ENCODE measurements around the gene COL28A1. TPM values are rescaled to one million over a fixed set of nuclear protein-coding genes. Genes with fewer than 3 reads are reported as not detected.

COL28A1 gene
- total and polyA plus RNA-seq, 4 donors = 1.3 to 10.2 (median 3.2) TPM

DNA sequence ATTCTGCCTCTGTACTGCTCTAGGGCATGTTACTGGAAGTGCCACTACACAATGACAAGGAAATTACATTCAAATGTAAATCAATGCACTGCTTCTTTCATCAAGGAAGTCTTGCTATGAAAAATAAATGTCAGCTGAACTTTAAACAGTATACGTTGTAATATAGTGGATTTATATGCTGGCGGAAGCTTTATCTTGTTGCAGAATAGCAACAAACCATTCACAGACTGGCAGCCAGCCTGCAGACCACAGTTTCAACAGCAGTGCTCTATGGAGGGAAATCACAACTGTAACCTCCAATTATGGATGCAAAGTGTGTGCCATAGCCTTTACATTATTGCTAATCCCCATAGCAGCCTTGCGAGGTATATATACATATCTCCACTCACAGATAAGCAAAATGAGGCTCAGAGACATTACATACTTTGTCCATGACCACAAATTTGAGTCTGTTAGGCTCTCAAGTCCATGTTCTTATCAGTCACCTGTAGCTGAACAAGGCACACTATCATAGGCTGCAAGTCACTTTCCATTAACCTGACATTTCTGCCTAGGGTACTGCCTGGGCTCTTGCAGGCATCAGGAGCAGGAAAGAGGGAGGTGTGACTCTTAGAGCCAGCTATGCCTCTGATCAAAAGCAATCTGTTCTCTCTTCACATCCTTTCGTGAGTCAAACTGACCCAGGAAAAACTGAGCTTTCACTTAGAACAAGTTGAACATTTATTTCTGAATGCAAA is 22.6 kb downstream of the COL28A1 start:
- Histone ChIP-seq H3K4me3 (no peak overlapping the region), H3K9me3 (ENCODE audit: control insufficient read depth in 4 of 4, insufficient read depth in 3 of 4, low read length in 3 of 4) (peaks cover 0 to 1% (median 0%) of the 10 kb centered on the region in 4 donors), H3K4me1 (ENCODE audit: control insufficient read depth in 5 of 5, insufficient read depth in 5 of 5, low read length in 5 of 5) (no peaks in the 10 kb centered on the region), H3K36me3 (ENCODE audit: control insufficient read depth in 4 of 4, insufficient read depth in 4 of 4, low read length in 4 of 4) (no peaks in the 10 kb centered on the region), H3K9ac (ENCODE audit: insufficient read depth in 1 of 2, low read length in 2 of 2) (no peak overlapping the region), H3K27ac (ENCODE audit: low read depth in 1 of 2, low read length in 1 of 2) (no peak overlapping the region), H3K27me3 (ENCODE audit: control insufficient read depth in 3 of 3, insufficient read depth in 3 of 3, low read length in 2 of 3) (no peaks in the 10 kb centered on the region)
- TF ChIP-seq, protein P1, sequence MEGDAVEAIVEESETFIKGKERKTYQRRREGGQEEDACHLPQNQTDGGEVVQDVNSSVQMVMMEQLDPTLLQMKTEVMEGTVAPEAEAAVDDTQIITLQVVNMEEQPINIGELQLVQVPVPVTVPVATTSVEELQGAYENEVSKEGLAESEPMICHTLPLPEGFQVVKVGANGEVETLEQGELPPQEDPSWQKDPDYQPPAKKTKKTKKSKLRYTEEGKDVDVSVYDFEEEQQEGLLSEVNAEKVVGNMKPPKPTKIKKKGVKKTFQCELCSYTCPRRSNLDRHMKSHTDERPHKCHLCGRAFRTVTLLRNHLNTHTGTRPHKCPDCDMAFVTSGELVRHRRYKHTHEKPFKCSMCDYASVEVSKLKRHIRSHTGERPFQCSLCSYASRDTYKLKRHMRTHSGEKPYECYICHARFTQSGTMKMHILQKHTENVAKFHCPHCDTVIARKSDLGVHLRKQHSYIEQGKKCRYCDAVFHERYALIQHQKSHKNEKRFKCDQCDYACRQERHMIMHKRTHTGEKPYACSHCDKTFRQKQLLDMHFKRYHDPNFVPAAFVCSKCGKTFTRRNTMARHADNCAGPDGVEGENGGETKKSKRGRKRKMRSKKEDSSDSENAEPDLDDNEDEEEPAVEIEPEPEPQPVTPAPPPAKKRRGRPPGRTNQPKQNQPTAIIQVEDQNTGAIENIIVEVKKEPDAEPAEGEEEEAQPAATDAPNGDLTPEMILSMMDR (IDR thresholded peaks at IDR 0.05; ENCODE audit: control extremely low read depth, extremely low read depth) = no peak
- 63 to 75% methylated on average over 4 of the region's 4 CpGs for WGBS, 2 donors
- DNase-seq (peak; percentile 29 to 75 (median 57)), ATAC-seq (ENCODE audit: insufficient read depth, low FRiP score) (no peak)

DNA sequence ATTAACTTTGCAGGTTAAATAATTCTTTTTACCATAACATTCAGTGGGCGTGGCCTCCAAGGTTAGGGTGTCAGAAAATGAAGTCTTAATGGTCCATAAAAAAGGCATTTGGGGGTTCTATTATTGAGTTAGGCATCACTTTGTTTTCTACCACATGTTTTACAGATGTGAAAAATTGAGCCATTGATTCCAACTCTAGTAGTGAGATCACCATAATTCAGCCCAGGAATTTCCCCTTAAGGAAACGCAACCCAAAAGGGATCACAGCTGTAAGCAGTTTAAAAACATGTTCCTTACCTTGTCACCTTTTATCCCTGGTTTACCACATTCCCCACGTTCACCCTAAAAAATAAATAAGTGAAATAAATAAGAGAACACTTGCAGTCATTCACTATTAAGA is 24.9 kb downstream of the COL28A1 start:
- TF ChIP-seq, protein P1 (IDR thresholded peaks at IDR 0.05; ENCODE audit: control extremely low read depth, extremely low read depth) = no peak
- WGBS, 2 donors = 81 to 91% methylated on average over 3 of the region's 3 CpGs
- H3K9ac ChIP-seq (ENCODE audit: insufficient read depth in 1 of 2, low read length in 2 of 2) = no peak overlapping the region
- H3K4me3 ChIP-seq = no peak overlapping the region
- no peak for DNase-seq
- no peak for ATAC-seq (ENCODE audit: insufficient read depth, low FRiP score)
- H3K27ac ChIP-seq (ENCODE audit: low read depth in 1 of 2, low read length in 1 of 2) = no peak overlapping the region
- H3K4me1 ChIP-seq (ENCODE audit: control insufficient read depth in 5 of 5, insufficient read depth in 5 of 5, low read length in 5 of 5) = no peaks in the 10 kb centered on the region
- no peaks in the 10 kb centered on the region for H3K36me3 ChIP-seq (ENCODE audit: control insufficient read depth in 4 of 4, insufficient read depth in 4 of 4, low read length in 4 of 4)
- H3K9me3 ChIP-seq (ENCODE audit: control insufficient read depth in 4 of 4, insufficient read depth in 3 of 4, low read length in 3 of 4) = peaks cover 0 to 1% (median 0%) of the 10 kb centered on the region in 4 donors
- no peaks in the 10 kb centered on the region for H3K27me3 ChIP-seq (ENCODE audit: control insufficient read depth in 3 of 3, insufficient read depth in 3 of 3, low read length in 2 of 3)

DNA sequence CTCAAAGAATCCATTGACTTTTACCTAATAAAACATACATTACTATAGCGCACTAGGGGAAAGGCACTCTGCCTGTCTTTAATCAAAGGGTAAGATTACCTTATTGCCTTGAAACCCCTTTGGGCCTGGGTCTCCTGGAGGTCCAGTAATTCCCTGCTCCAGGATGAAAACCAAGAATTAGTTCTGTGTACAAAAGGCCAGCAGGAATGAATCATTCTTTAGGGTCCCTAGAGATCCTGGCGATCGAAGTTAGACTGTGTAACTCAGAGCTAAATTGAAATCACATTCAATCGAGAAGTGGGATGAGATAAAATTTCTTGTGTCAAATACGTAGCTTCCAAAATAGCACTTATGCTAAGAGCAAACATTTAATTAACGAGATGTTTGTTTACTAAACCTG is 29.8 kb downstream of the COL28A1 start:
- no peak overlapping the region for H3K4me3 ChIP-seq
- ATAC-seq (ENCODE audit: insufficient read depth, low FRiP score) (no peak), DNase-seq (no peak)
- TF ChIP-seq, protein P1 (IDR thresholded peaks at IDR 0.05; ENCODE audit: control extremely low read depth, extremely low read depth) = no peak
- H3K36me3 ChIP-seq (ENCODE audit: control insufficient read depth in 4 of 4, insufficient read depth in 4 of 4, low read length in 4 of 4) = no peaks in the 10 kb centered on the region
- H3K9ac ChIP-seq (ENCODE audit: insufficient read depth in 1 of 2, low read length in 2 of 2) = no peak overlapping the region
- H3K27ac ChIP-seq (ENCODE audit: low read depth in 1 of 2, low read length in 1 of 2) = no peak overlapping the region
- no peaks in the 10 kb centered on the region for H3K27me3 ChIP-seq (ENCODE audit: control insufficient read depth in 3 of 3, insufficient read depth in 3 of 3, low read length in 2 of 3)
- WGBS, 2 donors = 83 to 87% methylated on average over 6 of the region's 6 CpGs
- no peaks in the 10 kb centered on the region for H3K9me3 ChIP-seq (ENCODE audit: control insufficient read depth in 4 of 4, insufficient read depth in 3 of 4, low read length in 3 of 4)
- no peaks in the 10 kb centered on the region for H3K4me1 ChIP-seq (ENCODE audit: control insufficient read depth in 5 of 5, insufficient read depth in 5 of 5, low read length in 5 of 5)
